GM13976 (cell line): ENCODE measurements around the gene OR2V1.
"Not testable (repeated sequence)": the region's sequence is repeated elsewhere in the genome, so short reads cannot be mapped to it uniquely, and the experiment has no call there.

Experiments used
- DNase-seq: peaks from one replicate; pipeline ENCODE4 v3.0.0; 2012; ENCODE audit warnings: low spot score
- in situ Hi-C: fragments of 300-500 bp; cut with MboI; formaldehyde crosslinking; loops from one replicate; pipeline ENCODE4 v1.12.0; 2022; ENCODE audit warnings: low sequenced_read_pairs, mixed read lengths, inconsistent platforms; ENCODE audit not compliant: unreplicated experiment
- TF ChIP-seq, protein P1 (sequence below): IDR thresholded peaks from 2 replicates; pipeline ENCODE4 v1.5.1; 2012; ENCODE audit warnings: borderline replicate concordance, mild to moderate bottlenecking; ENCODE audit not compliant: insufficient read depth; ENCODE audit errors: extremely low read depth, missing control alignments, control extremely low read depth

OR2V1 gene

DNA sequence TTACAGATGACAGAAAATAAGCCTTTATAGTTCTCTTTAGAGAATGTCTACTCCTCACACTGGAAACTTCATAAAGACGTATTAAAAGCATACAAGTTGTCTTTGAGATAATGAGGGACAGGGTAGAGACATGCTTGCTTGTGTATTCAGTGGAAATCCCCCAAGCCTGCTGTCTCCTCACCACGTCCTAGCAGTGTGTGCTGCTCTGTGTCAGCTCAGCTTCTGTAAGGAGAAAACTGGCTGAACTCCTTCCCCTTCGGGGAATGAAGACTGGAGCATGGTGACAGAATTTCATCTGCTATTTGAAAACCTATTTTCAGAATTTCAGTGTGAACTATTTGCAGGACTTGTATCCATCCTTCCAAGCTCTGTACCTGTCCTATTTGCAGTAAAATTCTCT is 25.8 kb upstream of the OR2V1 start:
- TF ChIP-seq, protein P1, sequence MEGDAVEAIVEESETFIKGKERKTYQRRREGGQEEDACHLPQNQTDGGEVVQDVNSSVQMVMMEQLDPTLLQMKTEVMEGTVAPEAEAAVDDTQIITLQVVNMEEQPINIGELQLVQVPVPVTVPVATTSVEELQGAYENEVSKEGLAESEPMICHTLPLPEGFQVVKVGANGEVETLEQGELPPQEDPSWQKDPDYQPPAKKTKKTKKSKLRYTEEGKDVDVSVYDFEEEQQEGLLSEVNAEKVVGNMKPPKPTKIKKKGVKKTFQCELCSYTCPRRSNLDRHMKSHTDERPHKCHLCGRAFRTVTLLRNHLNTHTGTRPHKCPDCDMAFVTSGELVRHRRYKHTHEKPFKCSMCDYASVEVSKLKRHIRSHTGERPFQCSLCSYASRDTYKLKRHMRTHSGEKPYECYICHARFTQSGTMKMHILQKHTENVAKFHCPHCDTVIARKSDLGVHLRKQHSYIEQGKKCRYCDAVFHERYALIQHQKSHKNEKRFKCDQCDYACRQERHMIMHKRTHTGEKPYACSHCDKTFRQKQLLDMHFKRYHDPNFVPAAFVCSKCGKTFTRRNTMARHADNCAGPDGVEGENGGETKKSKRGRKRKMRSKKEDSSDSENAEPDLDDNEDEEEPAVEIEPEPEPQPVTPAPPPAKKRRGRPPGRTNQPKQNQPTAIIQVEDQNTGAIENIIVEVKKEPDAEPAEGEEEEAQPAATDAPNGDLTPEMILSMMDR, result no peak
- in situ Hi-C loops, result loop anchor here (10.0 kb wide), 2 partner anchors 282 to 372 kb away; no protein-coding TSS in a partner anchor
- no peak for DNase-seq

DNA sequence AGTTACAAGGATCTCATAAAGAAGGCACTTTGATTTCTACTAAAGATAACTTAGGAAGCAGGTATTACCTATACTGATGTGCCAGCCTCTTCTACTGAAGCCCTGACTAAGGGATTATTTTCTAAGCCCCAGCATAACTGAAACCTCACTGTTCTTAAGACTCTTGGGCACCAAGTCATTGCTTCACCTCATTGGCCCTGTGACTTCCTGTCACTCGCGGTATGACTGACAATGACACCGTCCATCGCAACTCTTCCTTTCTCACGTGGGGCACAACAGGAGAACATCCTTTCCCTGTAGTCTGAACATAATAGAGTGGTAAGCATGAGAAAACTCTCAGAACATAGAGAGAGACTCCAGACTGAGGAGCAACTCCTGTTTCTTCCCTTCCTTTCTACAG is 22.8 kb upstream of the OR2V1 start:
- DNase-seq, result no peak
- in situ Hi-C loops, result loop anchor here (10.0 kb wide), 2 partner anchors 279 to 369 kb away; no protein-coding TSS in a partner anchor
- TF ChIP-seq, protein P1, result no peak

DNA sequence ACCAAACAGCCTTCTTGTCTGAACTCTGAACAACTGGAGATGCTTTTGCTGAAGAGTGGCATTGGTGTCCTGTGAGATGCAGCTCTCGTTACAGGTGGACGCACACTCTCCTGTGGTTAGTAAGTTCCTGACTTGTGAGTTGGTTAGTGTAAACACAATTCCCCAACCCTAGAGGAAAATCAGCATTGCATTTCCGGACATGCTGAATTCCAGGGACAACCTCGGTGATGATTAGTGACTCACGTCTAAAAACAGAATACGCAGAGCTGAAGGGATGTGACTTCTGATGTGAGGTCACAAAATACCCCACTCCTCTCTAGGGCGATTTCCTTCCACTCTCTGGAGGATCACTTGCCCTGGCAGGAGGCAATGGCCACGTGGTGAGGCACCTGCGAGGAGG is 21.4 kb upstream of the OR2V1 start:
- in situ Hi-C loops, result loop anchor here (10.0 kb wide), 2 partner anchors 278 to 368 kb away; no protein-coding TSS in a partner anchor
- TF ChIP-seq, protein P1, result no peak
- no peak for DNase-seq

DNA sequence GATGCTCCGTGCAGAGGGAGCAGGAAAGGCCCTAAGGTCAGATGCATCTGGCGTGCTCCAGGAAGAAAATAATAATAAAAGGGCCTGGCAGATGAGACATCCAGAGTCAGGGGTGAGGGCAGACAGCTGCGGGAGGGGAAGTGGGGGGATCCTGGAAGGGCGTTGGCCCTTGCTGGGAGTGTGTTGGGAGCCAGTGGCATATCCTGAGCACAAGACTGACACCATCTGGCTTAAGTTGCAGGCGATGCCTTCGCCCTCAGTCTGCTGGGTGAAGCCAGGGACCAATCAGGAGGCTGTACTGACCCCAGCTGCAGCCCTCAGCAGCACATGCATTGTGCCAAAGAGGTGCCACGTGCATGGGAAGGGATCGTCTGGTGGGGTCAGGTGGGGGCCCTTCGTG is 20.2 kb upstream of the OR2V1 start:
- TF ChIP-seq, protein P1, result no peak
- no peak for DNase-seq
- in situ Hi-C loops, result loop anchor here (10.0 kb wide), 2 partner anchors 276 to 366 kb away; no protein-coding TSS in a partner anchor

DNA sequence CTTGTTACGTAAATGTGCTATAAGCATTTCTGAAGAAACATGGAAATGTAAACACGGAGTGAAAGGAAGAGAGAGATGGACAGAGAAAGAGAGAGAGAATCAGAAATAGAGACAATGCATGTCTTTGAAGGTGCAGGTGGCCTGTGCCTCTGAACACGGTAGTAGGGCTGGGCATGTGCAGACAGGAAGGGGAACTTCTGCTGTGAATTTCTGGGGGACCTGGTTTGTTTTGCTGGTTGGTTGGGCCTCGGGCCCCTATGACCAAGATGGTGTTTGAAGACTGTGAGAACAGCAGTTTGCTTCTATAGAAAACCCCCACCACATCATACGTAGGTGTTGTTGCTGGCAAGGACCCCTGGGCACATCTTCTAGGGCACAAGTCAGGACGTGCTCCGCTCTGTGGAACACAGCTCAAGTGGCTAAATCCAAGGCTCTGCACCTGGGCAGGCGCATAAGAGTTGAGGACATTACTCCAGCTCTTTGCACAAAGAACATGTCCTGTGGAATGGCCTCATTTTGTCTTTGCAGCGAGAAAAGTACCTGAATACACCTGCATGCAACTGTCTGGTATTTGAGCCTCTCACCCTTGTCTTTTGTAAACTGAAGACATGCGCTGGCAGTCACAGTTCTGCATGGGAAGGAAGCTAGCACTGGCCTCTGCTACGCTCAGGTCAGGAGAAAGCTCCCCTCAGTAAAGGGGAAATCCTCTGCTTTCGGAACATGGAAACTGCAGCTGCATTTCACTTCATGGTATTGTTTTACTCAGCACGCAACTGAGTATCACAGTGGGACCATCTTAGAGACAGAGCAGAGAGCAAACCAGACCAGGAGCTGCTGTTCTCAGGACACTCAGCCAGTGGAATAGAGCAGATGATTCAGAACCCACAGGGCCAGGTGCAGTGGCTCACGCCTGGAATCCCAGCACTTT is 19.1 kb upstream of the OR2V1 start:
- DNase-seq, result no peak
- TF ChIP-seq, protein P1, result no peak
- in situ Hi-C loops, result loop anchor here (10.0 kb wide), 2 partner anchors 275 to 365 kb away; no protein-coding TSS in a partner anchor

DNA sequence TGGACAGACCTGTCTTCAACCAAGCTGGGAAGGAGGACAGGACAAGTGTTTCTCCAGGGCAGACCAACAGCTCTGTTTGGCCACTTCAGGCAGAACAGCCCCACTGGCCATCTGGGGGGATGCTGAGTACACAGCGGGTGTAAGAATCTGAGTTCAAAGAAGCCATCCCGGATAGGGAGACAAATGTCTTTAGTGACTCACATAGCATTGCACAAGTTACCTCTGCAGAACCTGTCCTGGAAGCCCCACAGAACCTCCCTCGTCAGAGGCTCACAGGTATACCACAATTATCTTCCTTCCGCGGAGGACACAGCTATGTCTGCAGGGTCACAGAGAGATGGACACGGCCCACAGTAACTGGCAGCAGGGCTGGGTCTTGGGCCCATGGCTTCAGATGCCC is 18.4 kb upstream of the OR2V1 start:
- TF ChIP-seq, protein P1, result no peak
- DNase-seq, result no peak
- in situ Hi-C loops, result no loop called here

DNA sequence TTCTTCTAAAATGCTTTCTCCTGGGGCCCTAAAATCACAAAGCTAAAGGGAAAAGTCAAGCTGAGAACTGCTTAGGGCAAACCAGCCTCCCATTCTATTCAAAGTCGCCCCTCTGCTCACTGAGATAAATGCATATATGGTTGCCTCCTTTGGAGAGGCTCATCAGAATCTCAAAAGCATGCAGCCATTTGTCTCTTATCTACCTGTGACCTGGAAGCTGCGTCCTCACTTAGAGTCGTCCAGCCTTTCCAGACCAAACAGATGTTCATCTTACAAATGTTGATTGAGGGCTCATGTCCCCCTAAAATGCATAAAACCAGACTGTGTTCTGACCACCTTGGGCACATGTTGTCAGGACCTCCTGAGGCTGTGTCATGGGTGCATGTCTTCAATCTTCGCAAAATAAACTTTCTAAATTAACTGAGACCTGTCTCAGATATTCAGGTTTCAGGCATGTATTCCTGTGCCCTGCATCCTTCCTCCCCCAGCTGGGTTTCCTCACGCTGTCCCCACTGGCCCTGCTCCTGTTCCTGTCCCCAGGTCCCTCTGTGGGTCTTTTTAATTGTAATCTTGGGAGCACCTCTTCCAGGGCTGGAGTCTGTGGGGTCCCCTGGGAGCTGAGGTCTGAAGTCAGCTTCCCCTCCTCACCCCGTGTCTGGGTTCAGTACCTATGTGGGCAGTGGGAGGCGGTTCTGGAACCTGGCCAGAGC is 16.1 kb upstream of the OR2V1 start, which contains the start of gene OR2V2:
Gene OR2V2, plus strand, starts transcription at position 660 of the 710 bp plus-strand sequence. CDS start 7,357 bp downstream, outside the sequence.
- DNase-seq, in situ Hi-C loops: not testable (repeated sequence)
